Measurements from ENCODE around the gene ANKRD53.

DNA sequence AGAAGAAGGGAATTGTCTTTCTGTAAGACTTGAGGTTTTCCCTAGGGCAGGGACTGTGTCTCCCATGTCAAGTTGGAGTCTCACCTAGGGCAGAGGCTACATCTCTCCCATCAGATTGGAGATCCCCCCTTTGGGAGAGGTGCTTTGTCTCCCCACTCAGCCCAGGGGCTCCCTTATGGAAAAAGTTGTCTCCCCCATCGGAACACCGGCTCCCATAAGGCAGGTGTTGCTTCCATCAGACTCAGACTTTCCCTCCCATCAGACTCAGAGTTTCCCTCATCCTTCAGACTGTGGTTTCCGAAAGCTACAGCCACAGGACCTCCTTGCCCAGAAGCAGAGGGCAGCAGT lies 5.8 kb downstream of the ANKRD53 start:
- TF ChIP-seq, protein P1, sequence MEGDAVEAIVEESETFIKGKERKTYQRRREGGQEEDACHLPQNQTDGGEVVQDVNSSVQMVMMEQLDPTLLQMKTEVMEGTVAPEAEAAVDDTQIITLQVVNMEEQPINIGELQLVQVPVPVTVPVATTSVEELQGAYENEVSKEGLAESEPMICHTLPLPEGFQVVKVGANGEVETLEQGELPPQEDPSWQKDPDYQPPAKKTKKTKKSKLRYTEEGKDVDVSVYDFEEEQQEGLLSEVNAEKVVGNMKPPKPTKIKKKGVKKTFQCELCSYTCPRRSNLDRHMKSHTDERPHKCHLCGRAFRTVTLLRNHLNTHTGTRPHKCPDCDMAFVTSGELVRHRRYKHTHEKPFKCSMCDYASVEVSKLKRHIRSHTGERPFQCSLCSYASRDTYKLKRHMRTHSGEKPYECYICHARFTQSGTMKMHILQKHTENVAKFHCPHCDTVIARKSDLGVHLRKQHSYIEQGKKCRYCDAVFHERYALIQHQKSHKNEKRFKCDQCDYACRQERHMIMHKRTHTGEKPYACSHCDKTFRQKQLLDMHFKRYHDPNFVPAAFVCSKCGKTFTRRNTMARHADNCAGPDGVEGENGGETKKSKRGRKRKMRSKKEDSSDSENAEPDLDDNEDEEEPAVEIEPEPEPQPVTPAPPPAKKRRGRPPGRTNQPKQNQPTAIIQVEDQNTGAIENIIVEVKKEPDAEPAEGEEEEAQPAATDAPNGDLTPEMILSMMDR (conservative IDR thresholded peaks at IDR 0.05; ENCODE audit: low read length) = no peak
- no peak for TF ChIP-seq EZH2phosphoT487 (IDR thresholded peaks at IDR 0.05; ENCODE audit: borderline replicate concordance)

All from Loucy (cell line).